H1 (cell line): ENCODE results near the gene SNRNP200.
A peak's percentile ranks its signal among the peaks of the same experiment; 100 is the strongest.

Source experiments
- ATF2 ChIP-seq: IDR thresholded peaks from 2 replicates; pipeline ENCODE4 v1.6.1; 2012; ENCODE audit warnings: low read length, inconsistent platforms
- CHD2 ChIP-seq: IDR thresholded peaks from 2 replicates; pipeline ENCODE4 v1.6.1; 2012; ENCODE audit warnings: low read length, improper control_type of control experiment
- CREB1 ChIP-seq: IDR thresholded peaks from 2 replicates; pipeline ENCODE4 v1.6.1; 2012; ENCODE audit warnings: inconsistent platforms
- CTCF ChIP-seq, 3 experiments: IDR thresholded peaks; 1 replicate in 2 of 3; 2 replicates in 1 of 3; pipeline versions ENCODE4 v1.5.1 to v1.6.1; 2011; ENCODE audit warnings: low read length in 3 of 3, mild to moderate bottlenecking in 3 of 3, inconsistent platforms in 2 of 3, low read depth in 1 of 3, moderate library complexity in 1 of 3; ENCODE audit not compliant: insufficient read depth in 1 of 3; ENCODE audit errors: control extremely low read depth in 1 of 3
- EP300 ChIP-seq, 2 experiments: IDR thresholded peaks; 1 replicate in 1 of 2; 2 replicates in 1 of 2; pipeline ENCODE4 v1.6.1; 2011 to 2012; ENCODE audit warnings: low read depth in 2 of 2, low read length in 2 of 2, mild to moderate bottlenecking in 2 of 2, borderline replicate concordance in 1 of 2, inconsistent platforms in 1 of 2, moderate library complexity in 1 of 2
- KDM1A ChIP-seq: fragments of 200-600, 300-600 bp; sonication (generic); IDR thresholded peaks from 2 replicates; pipeline ENCODE4 v1.7.1; 2016; ENCODE audit warnings: mild to moderate bottlenecking, low read length, borderline replicate concordance
- MAFK ChIP-seq: IDR thresholded peaks from 2 replicates; pipeline ENCODE4 v1.6.1; 2012; ENCODE audit warnings: low read depth, mild to moderate bottlenecking, improper control_type of control experiment, low read length
- SRF ChIP-seq: IDR thresholded peaks from 2 replicates; pipeline ENCODE4 v1.6.1; 2011; ENCODE audit warnings: mild to moderate bottlenecking, low read depth, low read length, moderate library complexity
- TAF1 ChIP-seq: IDR thresholded peaks from 2 replicates; pipeline ENCODE4 v1.6.1; 2011; ENCODE audit warnings: mild to moderate bottlenecking, low read depth, low read length
- USF2 ChIP-seq: IDR thresholded peaks from 2 replicates; pipeline ENCODE4 v1.6.1; 2011; ENCODE audit warnings: low read length, improper control_type of control experiment

GRCh38 chr2:96265840-96266679, 39.3 kb downstream of the SNRNP200 start, which contains the start of the genes CIAO1 and TMEM127:
- TF ChIP-seq CTCF (IDR thresholded peaks at IDR 0.05; ENCODE audit: control extremely low read depth in 1 of 3, insufficient read depth in 1 of 3, low read depth in 1 of 3, low read length in 3 of 3) = peak in 2 of 3 experiments; percentile 24 to 29; a peak in 3 of 4 replicates
- TF ChIP-seq SRF = peak; percentile 66; the same call in 1 of the 2 replicates
- peak; percentile 97 for TF ChIP-seq CREB1
- peak; percentile 97 for TF ChIP-seq CHD2
- TF ChIP-seq USF2 = no peak
- TF ChIP-seq ATF2 = no peak
- no peak for TF ChIP-seq EP300 (IDR thresholded peaks at IDR 0.05; ENCODE audit: borderline replicate concordance in 1 of 2, low read depth in 2 of 2, low read length in 2 of 2)
- TF ChIP-seq MAFK = no peak
- peak; percentile 64 for TF ChIP-seq TAF1
- TF ChIP-seq KDM1A = no peak
